DND-41 (cell line): ENCODE measurements around the gene IHH.

Experiments used
- CTCF ChIP-seq: IDR thresholded peaks from 2 replicates; pipeline ENCODE4 v1.5.1; 2012; ENCODE audit warnings: borderline replicate concordance, low read length, moderate library complexity, mild to moderate bottlenecking; ENCODE audit not compliant: poor library complexity, severe bottlenecking; ENCODE audit errors: extremely low read depth
- EZH2 ChIP-seq: IDR thresholded peaks from 3 replicates; pipeline ENCODE4 v1.6.1; 2012; ENCODE audit warnings: borderline replicate concordance, low read depth, mild to moderate bottlenecking, moderate library complexity, low read length, inconsistent platforms; ENCODE audit not compliant: severe bottlenecking

GRCh38 chr2:219030177-219030940, 30.4 kb downstream of the IHH start:
- TF ChIP-seq CTCF, result no peak
- no peak for TF ChIP-seq EZH2
